Measurements from ENCODE around the gene SNRNP48. TPM values are rescaled to one million over a fixed set of nuclear protein-coding genes. Genes with fewer than 3 reads are reported as not detected.

The SNRNP48 gene
- total RNA-seq, 1 experiment from 2014 or later: 16.1 TPM

GRCh38 chr6:7545316-7546019 lies 44.5 kb upstream of the SNRNP48 start:
- no peak for DNase-seq
- no peak for TF ChIP-seq CTCF (IDR thresholded peaks at IDR 0.05; ENCODE audit: unreplicated experiment)
- intact Hi-C loops (cut with micrococcal nuclease; ENCODE audit: unreplicated experiment): loop anchor here (5.0 kb wide), 1 partner anchor 47 kb away; the partner anchor contains the start of gene SNRNP48
- H3K27me3 Mint-ChIP-seq (ENCODE audit: unreplicated experiment): no peaks in the 10 kb centered on the region
- no peaks in the 10 kb centered on the region for H3K9me3 Mint-ChIP-seq (ENCODE audit: low read depth, unreplicated experiment)
- BruUV-seq (replicated peaks): no TSS peak
- peaks cover 36% of the 10 kb centered on the region for H3K4me1 Mint-ChIP-seq (ENCODE audit: low read depth, unreplicated experiment)
- CTCF ChIA-PET: no interaction called here
- H3K27ac Mint-ChIP-seq (ENCODE audit: unreplicated experiment): peak overlapping the region; percentile 46
- H3K36me3 Mint-ChIP-seq (ENCODE audit: insufficient read depth, unreplicated experiment): peaks cover 39% of the 10 kb centered on the region
- peak overlapping the region; percentile 43 for H3K4me3 Mint-ChIP-seq (ENCODE audit: low read depth, unreplicated experiment)

GRCh38 chr6:7546020-7546369 lies 44.0 kb upstream of the SNRNP48 start:
- no peaks in the 10 kb centered on the region for H3K27me3 Mint-ChIP-seq (ENCODE audit: unreplicated experiment)
- TF ChIP-seq CTCF (IDR thresholded peaks at IDR 0.05; ENCODE audit: unreplicated experiment): no peak
- CTCF ChIA-PET: no interaction called here
- H3K27ac Mint-ChIP-seq (ENCODE audit: unreplicated experiment): peak overlapping the region; percentile 46
- no TSS peak for BruUV-seq (replicated peaks)
- DNase-seq: no peak
- peak overlapping the region; percentile 43 for H3K4me3 Mint-ChIP-seq (ENCODE audit: low read depth, unreplicated experiment)
- peaks cover 36% of the 10 kb centered on the region for H3K4me1 Mint-ChIP-seq (ENCODE audit: low read depth, unreplicated experiment)
- no peaks in the 10 kb centered on the region for H3K9me3 Mint-ChIP-seq (ENCODE audit: low read depth, unreplicated experiment)
- intact Hi-C loops (cut with micrococcal nuclease; ENCODE audit: unreplicated experiment): loop anchor here (5.0 kb wide), 1 partner anchor 46 kb away; the partner anchor contains the start of gene SNRNP48
- H3K36me3 Mint-ChIP-seq (ENCODE audit: insufficient read depth, unreplicated experiment): peaks cover 35% of the 10 kb centered on the region

- Mint-ChIP-seq H3K4me1 (ENCODE audit: low read depth, unreplicated experiment) (peaks cover 36% of the 10 kb centered on the region), H3K9me3 (ENCODE audit: low read depth, unreplicated experiment) (no peaks in the 10 kb centered on the region), H3K27me3 (ENCODE audit: unreplicated experiment) (no peaks in the 10 kb centered on the region), H3K36me3 (ENCODE audit: insufficient read depth, unreplicated experiment) (peaks cover 31% of the 10 kb centered on the region), H3K27ac (ENCODE audit: unreplicated experiment) (no peak overlapping the region), H3K4me3 (ENCODE audit: low read depth, unreplicated experiment) (peak overlapping the region; percentile 43)
- BruUV-seq (replicated peaks): no TSS peak
- no peak for DNase-seq
- CTCF ChIA-PET: no interaction called here
- intact Hi-C loops (cut with micrococcal nuclease; ENCODE audit: unreplicated experiment): loop anchor here (5.0 kb wide), 1 partner anchor 46 kb away; the partner anchor contains the start of gene SNRNP48
- TF ChIP-seq CTCF (IDR thresholded peaks at IDR 0.05; ENCODE audit: unreplicated experiment): no peak
Observed at GRCh38 chr6:7546383-7546782, 43.6 kb upstream of the SNRNP48 start.

- Mint-ChIP-seq H3K4me3 (ENCODE audit: low read depth, unreplicated experiment) (no peak overlapping the region), H3K27me3 (ENCODE audit: unreplicated experiment) (no peaks in the 10 kb centered on the region), H3K4me1 (ENCODE audit: low read depth, unreplicated experiment) (peaks cover 36% of the 10 kb centered on the region), H3K36me3 (ENCODE audit: insufficient read depth, unreplicated experiment) (peaks cover 26% of the 10 kb centered on the region), H3K9me3 (ENCODE audit: low read depth, unreplicated experiment) (no peaks in the 10 kb centered on the region), H3K27ac (ENCODE audit: unreplicated experiment) (no peak overlapping the region)
- CTCF ChIA-PET: no interaction called here
- peak; percentile 12 for DNase-seq
- no TSS peak for BruUV-seq (replicated peaks)
- no peak for TF ChIP-seq CTCF (IDR thresholded peaks at IDR 0.05; ENCODE audit: unreplicated experiment)
- intact Hi-C loops (cut with micrococcal nuclease; ENCODE audit: unreplicated experiment): loop anchor here (5.0 kb wide), 1 partner anchor 45 kb away; the partner anchor contains the start of gene SNRNP48
Observed at GRCh38 chr6:7546896-7547295, 43.1 kb upstream of the SNRNP48 start.

Measured in Calu3 (cell line).